Activated CD8-positive, alpha-beta memory T cell treated with anti-CD3 and anti-CD28 coated beads for 1 hour (primary cell): ENCODE measurements around the gene ADTRP.

Source experiments
- DNase-seq, 2 donors: peaks; one replicate each; pipeline ENCODE4 v3.0.0-alpha.2; 2020; ENCODE audit warnings: low read depth in 1 of 2; ENCODE audit errors: extremely low read depth in 1 of 2

The ADTRP gene

GRCh38 chr6:11774426-11774825 lies 4.2 kb downstream of the ADTRP start:
- DNase-seq, result no peak

- no peak for DNase-seq
These were observed 5.0 kb downstream of the ADTRP start for GRCh38 chr6:11773581-11773980.

GRCh38 chr6:11773013-11773412 lies 5.6 kb downstream of the ADTRP start:
- no peak for DNase-seq

- DNase-seq, result no peak
These were observed 6.3 kb downstream of the ADTRP start for GRCh38 chr6:11772109-11772825.

- no peak for DNase-seq
These were observed 7.0 kb downstream of the ADTRP start for GRCh38 chr6:11771473-11772048.

- DNase-seq, result no peak
These were observed 7.8 kb downstream of the ADTRP start for GRCh38 chr6:11770546-11771466.

- DNase-seq, result no peak
These were observed 8.6 kb downstream of the ADTRP start for GRCh38 chr6:11769811-11770545.

- no peak for DNase-seq
These were observed 9.4 kb downstream of the ADTRP start for GRCh38 chr6:11769244-11769643.

- no peak for DNase-seq
These were observed 10.4 kb downstream of the ADTRP start for GRCh38 chr6:11767978-11768756.

GRCh38 chr6:11767458-11767857 lies 11.1 kb downstream of the ADTRP start:
- DNase-seq, result no peak

GRCh38 chr6:11766589-11767450 lies 11.8 kb downstream of the ADTRP start:
- no peak for DNase-seq

- no peak for DNase-seq
These were observed 12.6 kb downstream of the ADTRP start for GRCh38 chr6:11766043-11766442.

- DNase-seq, result no peak
These were observed 14.4 kb downstream of the ADTRP start for GRCh38 chr6:11764250-11764604.

GRCh38 chr6:11763460-11764249 lies 14.9 kb downstream of the ADTRP start:
- no peak for DNase-seq

GRCh38 chr6:11762794-11763459 lies 15.7 kb downstream of the ADTRP start:
- DNase-seq, result no peak

GRCh38 chr6:11761744-11762620 lies 16.6 kb downstream of the ADTRP start:
- DNase-seq, result no peak

- DNase-seq, result no peak
These were observed 18.6 kb downstream of the ADTRP start for GRCh38 chr6:11760015-11760473.
